GM06990 (cell line): ENCODE data around the gene CTSV.
A peak's percentile ranks its signal among the peaks of the same experiment; 100 is the strongest.
"Not testable (repeated sequence)": the region's sequence is repeated elsewhere in the genome, so short reads cannot be mapped to it uniquely, and the experiment has no call there.

Source experiments
- DNase-seq: peaks from one replicate; pipeline ENCODE4 v3.0.0-alpha.2; 2011; ENCODE audit not compliant: insufficient read length; ENCODE audit errors: extremely low read depth
- H3K27me3 ChIP-seq: replicated peaks from 2 replicates; pipeline ENCODE4 v1.6.0; 2011; ENCODE audit warnings: low read length; ENCODE audit not compliant: control insufficient read depth, insufficient read depth
- H3K36me3 ChIP-seq: 2 replicates; pipeline ENCODE4 v1.5.1; 2011; ENCODE audit warnings: low read length; ENCODE audit not compliant: control insufficient read depth, insufficient read depth
- H3K4me3 ChIP-seq: replicated peaks from 2 replicates; pipeline ENCODE4 v1.5.1; 2011; ENCODE audit warnings: low read depth, mild to moderate bottlenecking, control low read depth, low read length
- CTCF ChIP-seq: IDR thresholded peaks from 2 replicates; pipeline ENCODE4 v1.5.1; 2011; ENCODE audit warnings: low read length, control low read depth, mild to moderate bottlenecking, inconsistent platforms; ENCODE audit not compliant: insufficient read depth, poor library complexity, severe bottlenecking

The CTSV gene

GRCh38 chr9:97038611-97039513 is at the start of gene CTSV:
Gene CTSV, minus strand, starts transcription at chr9:97039142. Its CDS starts 1,099 bp downstream, at chr9:97038043.
- Histone ChIP-seq H3K36me3 (no peaks in the 10 kb centered on the region), H3K4me3 (peak within 1 kb of the TSS; percentile 59), H3K27me3 (no peaks in the 10 kb centered on the region; the same call in 1 of the 2 replicates)
- TF ChIP-seq CTCF: no peak
- DNase-seq: peak; percentile 84

GRCh38 chr9:97087668-97088215 is 48.8 kb upstream of the CTSV start:
- not testable (repeated sequence) for H3K27me3 ChIP-seq, DNase-seq, H3K36me3 ChIP-seq, H3K4me3 ChIP-seq

GRCh38 chr9:97084562-97084991 is 45.6 kb upstream of the CTSV start:
- H3K4me3 ChIP-seq, DNase-seq, H3K36me3 ChIP-seq, H3K27me3 ChIP-seq: not testable (repeated sequence)

- no peak for DNase-seq
- Histone ChIP-seq H3K27me3 (no peaks in the 10 kb centered on the region; the same call in none of the 2 replicates), H3K4me3 (no peak overlapping the region), H3K36me3 (no peaks in the 10 kb centered on the region)
- no peak for TF ChIP-seq CTCF
Measured at GRCh38 chr9:97078362-97078761, 39.4 kb upstream of the CTSV start.

GRCh38 chr9:97077452-97078295 is 38.7 kb upstream of the CTSV start:
- no peak for DNase-seq
- Histone ChIP-seq H3K4me3 (no peak overlapping the region), H3K27me3 (no peaks in the 10 kb centered on the region; the same call in 1 of the 2 replicates), H3K36me3 (no peaks in the 10 kb centered on the region)
- TF ChIP-seq CTCF: no peak

- not testable (repeated sequence) for DNase-seq, H3K36me3 ChIP-seq, H3K27me3 ChIP-seq, H3K4me3 ChIP-seq
Measured at GRCh38 chr9:97076731-97077451, 37.9 kb upstream of the CTSV start.
